ENCODE measurements around the gene HEPN1.

Gene HEPN1

GRCh38 chr11:124884869-124885479 is 34.1 kb upstream of the HEPN1 start:
- H3K4me3 ChIP-seq (ENCODE audit: low read depth, low read length): no peak overlapping the region

GRCh38 chr11:124886476-124886875 is 32.6 kb upstream of the HEPN1 start:
- no peak overlapping the region for H3K4me3 ChIP-seq (ENCODE audit: low read depth, low read length)

GRCh38 chr11:124886978-124887666 is 31.9 kb upstream of the HEPN1 start:
- H3K4me3 ChIP-seq (ENCODE audit: low read depth, low read length): no peak overlapping the region

GRCh38 chr11:124887667-124888013 is 31.4 kb upstream of the HEPN1 start:
- no peak overlapping the region for H3K4me3 ChIP-seq (ENCODE audit: low read depth, low read length)

GRCh38 chr11:124889191-124890091 is 29.6 kb upstream of the HEPN1 start:
- no peak overlapping the region for H3K4me3 ChIP-seq (ENCODE audit: low read depth, low read length)

GRCh38 chr11:124890151-124890550 is 28.9 kb upstream of the HEPN1 start:
- H3K4me3 ChIP-seq (ENCODE audit: low read depth, low read length): no peak overlapping the region

GRCh38 chr11:124890683-124891372 is 28.2 kb upstream of the HEPN1 start:
- no peak overlapping the region for H3K4me3 ChIP-seq (ENCODE audit: low read depth, low read length)

GRCh38 chr11:124891373-124891861 is 27.6 kb upstream of the HEPN1 start:
- no peak overlapping the region for H3K4me3 ChIP-seq (ENCODE audit: low read depth, low read length)

GRCh38 chr11:124892146-124892545 is 26.9 kb upstream of the HEPN1 start:
- H3K4me3 ChIP-seq (ENCODE audit: low read depth, low read length): no peak overlapping the region

- no peak overlapping the region for H3K4me3 ChIP-seq (ENCODE audit: low read depth, low read length)
Observed at GRCh38 chr11:124892750-124893454, 26.1 kb upstream of the HEPN1 start.

- no peak overlapping the region for H3K4me3 ChIP-seq (ENCODE audit: low read depth, low read length)
Observed at GRCh38 chr11:124893781-124894401, 25.2 kb upstream of the HEPN1 start.

- H3K4me3 ChIP-seq (ENCODE audit: low read depth, low read length): no peak overlapping the region
Observed at GRCh38 chr11:124894606-124895430, 24.2 kb upstream of the HEPN1 start.

GRCh38 chr11:124895471-124895971 is 23.5 kb upstream of the HEPN1 start:
- H3K4me3 ChIP-seq (ENCODE audit: low read depth, low read length): no peak overlapping the region

GRCh38 chr11:124896071-124896750 is 22.8 kb upstream of the HEPN1 start:
- H3K4me3 ChIP-seq (ENCODE audit: low read depth, low read length): no peak overlapping the region

GRCh38 chr11:124896821-124897391 is 22.1 kb upstream of the HEPN1 start:
- H3K4me3 ChIP-seq (ENCODE audit: low read depth, low read length): no peak overlapping the region

- H3K4me3 ChIP-seq (ENCODE audit: low read depth, low read length): no peak within 1 kb of the TSS
Observed at GRCh38 chr11:124897674-124898262, 21.3 kb upstream of the HEPN1 start, which contains the start of gene ROBO4. Gene ROBO4, minus strand, starts transcription at chr11:124897865. Its CDS starts 70 bp downstream, at chr11:124897795.

GRCh38 chr11:124898263-124898680 is 20.8 kb upstream of the HEPN1 start:
- no peak overlapping the region for H3K4me3 ChIP-seq (ENCODE audit: low read depth, low read length)

Measured in iPS-11a (cell line).